Measurements from ENCODE around the gene CNTNAP5. TPM values are rescaled to one million over a fixed set of nuclear protein-coding genes. Genes with fewer than 3 reads are reported as not detected.

The CNTNAP5 gene
- total and polyA plus RNA-seq, 2 of the 13 experiments (the other 11 are each of a cell fraction or from before 2014, with no cell fraction given), result not detected

GRCh38 chr2:124566518-124566970 lies 541.5 kb downstream of the CNTNAP5 start (continued):
- TF ChIP-seq ZSCAN22 (CRISPR knock-in tag; IDR thresholded peaks at IDR 0.05) (no peak), ZNF660 (CRISPR knock-in tag; IDR thresholded peaks at IDR 0.05; ENCODE audit: borderline replicate concordance, low read depth) (no peak), ATF6 (CRISPR knock-in tag; conservative IDR thresholded peaks at IDR 0.05) (no peak), POLR2AphosphoS2 (IDR thresholded peaks at IDR 0.05; ENCODE audit: low read depth, low read length) (no peak), GTF3A (CRISPR knock-in tag; conservative IDR thresholded peaks at IDR 0.05) (no peak), SNAI1 (CRISPR knock-in tag; IDR thresholded peaks at IDR 0.05; ENCODE audit: borderline replicate concordance) (no peak), POLR2AphosphoS5 (IDR thresholded peaks at IDR 0.05; ENCODE audit: low read depth, low read length) (no peak), DR1 (CRISPR knock-in tag; IDR thresholded peaks at IDR 0.05) (no peak), ZNF576 (CRISPR knock-in tag; IDR thresholded peaks at IDR 0.05) (no peak), CHCHD3 (CRISPR knock-in tag; IDR thresholded peaks at IDR 0.05) (no peak), ZNF766 (CRISPR knock-in tag; IDR thresholded peaks at IDR 0.05; ENCODE audit: borderline replicate concordance) (peak; percentile 70; the same call in 1 of the 2 replicates), GFI1 (CRISPR knock-in tag; IDR thresholded peaks at IDR 0.05; ENCODE audit: borderline replicate concordance) (peak; percentile 99), SCMH1 (CRISPR knock-in tag; IDR thresholded peaks at IDR 0.05; ENCODE audit: borderline replicate concordance) (no peak), ZNF124 (CRISPR knock-in tag; IDR thresholded peaks at IDR 0.05) (peak; percentile 85), ZNF225 (CRISPR knock-in tag; IDR thresholded peaks at IDR 0.05) (no peak), NCOA2 (CRISPR knock-in tag; IDR thresholded peaks at IDR 0.05) (peak; percentile 96), PHB2 (IDR thresholded peaks at IDR 0.05; ENCODE audit: partially characterized antibody) (no peak), ISL2 (CRISPR knock-in tag; IDR thresholded peaks at IDR 0.05) (peak; percentile 99), ZEB1 (IDR thresholded peaks at IDR 0.05; ENCODE audit: insufficient replicate concordance, low read depth) (peak; percentile 89), ZFAT (CRISPR knock-in tag; conservative IDR thresholded peaks at IDR 0.05) (0 out of 2 replicates have a peak, but pooled peaks have one; percentile 47)
- TF ChIP-seq, protein P1, sequence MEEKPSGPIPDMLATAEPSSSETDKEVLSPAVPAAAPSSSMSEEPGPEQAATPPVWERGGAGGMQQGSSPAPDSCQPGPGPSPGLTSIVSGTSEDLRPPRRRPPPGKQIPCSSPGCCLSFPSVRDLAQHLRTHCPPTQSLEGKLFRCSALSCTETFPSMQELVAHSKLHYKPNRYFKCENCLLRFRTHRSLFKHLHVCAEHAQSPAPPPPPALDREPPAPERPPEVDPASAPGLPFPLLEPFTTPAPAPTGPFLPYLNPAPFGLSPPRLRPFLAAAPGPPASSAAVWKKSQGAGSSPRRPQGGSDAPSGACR (CRISPR knock-in tag; IDR thresholded peaks at IDR 0.05), result peak; percentile 77; the same call in 1 of the 2 replicates
- TF ChIP-seq, protein P2, sequence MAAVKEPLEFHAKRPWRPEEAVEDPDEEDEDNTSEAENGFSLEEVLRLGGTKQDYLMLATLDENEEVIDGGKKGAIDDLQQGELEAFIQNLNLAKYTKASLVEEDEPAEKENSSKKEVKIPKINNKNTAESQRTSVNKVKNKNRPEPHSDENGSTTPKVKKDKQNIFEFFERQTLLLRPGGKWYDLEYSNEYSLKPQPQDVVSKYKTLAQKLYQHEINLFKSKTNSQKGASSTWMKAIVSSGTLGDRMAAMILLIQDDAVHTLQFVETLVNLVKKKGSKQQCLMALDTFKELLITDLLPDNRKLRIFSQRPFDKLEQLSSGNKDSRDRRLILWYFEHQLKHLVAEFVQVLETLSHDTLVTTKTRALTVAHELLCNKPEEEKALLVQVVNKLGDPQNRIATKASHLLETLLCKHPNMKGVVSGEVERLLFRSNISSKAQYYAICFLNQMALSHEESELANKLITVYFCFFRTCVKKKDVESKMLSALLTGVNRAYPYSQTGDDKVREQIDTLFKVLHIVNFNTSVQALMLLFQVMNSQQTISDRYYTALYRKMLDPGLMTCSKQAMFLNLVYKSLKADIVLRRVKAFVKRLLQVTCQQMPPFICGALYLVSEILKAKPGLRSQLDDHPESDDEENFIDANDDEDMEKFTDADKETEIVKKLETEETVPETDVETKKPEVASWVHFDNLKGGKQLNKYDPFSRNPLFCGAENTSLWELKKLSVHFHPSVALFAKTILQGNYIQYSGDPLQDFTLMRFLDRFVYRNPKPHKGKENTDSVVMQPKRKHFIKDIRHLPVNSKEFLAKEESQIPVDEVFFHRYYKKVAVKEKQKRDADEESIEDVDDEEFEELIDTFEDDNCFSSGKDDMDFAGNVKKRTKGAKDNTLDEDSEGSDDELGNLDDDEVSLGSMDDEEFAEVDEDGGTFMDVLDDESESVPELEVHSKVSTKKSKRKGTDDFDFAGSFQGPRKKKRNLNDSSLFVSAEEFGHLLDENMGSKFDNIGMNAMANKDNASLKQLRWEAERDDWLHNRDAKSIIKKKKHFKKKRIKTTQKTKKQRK (IDR thresholded peaks at IDR 0.05; ENCODE audit: low read length), result no peak
- TF ChIP-seq, protein P3, sequence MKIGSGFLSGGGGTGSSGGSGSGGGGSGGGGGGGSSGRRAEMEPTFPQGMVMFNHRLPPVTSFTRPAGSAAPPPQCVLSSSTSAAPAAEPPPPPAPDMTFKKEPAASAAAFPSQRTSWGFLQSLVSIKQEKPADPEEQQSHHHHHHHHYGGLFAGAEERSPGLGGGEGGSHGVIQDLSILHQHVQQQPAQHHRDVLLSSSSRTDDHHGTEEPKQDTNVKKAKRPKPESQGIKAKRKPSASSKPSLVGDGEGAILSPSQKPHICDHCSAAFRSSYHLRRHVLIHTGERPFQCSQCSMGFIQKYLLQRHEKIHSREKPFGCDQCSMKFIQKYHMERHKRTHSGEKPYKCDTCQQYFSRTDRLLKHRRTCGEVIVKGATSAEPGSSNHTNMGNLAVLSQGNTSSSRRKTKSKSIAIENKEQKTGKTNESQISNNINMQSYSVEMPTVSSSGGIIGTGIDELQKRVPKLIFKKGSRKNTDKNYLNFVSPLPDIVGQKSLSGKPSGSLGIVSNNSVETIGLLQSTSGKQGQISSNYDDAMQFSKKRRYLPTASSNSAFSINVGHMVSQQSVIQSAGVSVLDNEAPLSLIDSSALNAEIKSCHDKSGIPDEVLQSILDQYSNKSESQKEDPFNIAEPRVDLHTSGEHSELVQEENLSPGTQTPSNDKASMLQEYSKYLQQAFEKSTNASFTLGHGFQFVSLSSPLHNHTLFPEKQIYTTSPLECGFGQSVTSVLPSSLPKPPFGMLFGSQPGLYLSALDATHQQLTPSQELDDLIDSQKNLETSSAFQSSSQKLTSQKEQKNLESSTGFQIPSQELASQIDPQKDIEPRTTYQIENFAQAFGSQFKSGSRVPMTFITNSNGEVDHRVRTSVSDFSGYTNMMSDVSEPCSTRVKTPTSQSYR (CRISPR knock-in tag; IDR thresholded peaks at IDR 0.05; ENCODE audit: borderline replicate concordance), result peak; percentile 99
